IPS DF 19.7 (cell line): ENCODE results near the gene PRMT7.

ENCODE experiments used
- DNase-seq: peaks from one replicate; pipeline ENCODE4 v3.0.0-alpha.2; 2013; ENCODE audit warnings: low read depth, low spot score

Gene PRMT7

GRCh38 chr16:68374961-68375660 lies 64.3 kb downstream of the PRMT7 start:
- no peak for DNase-seq

GRCh38 chr16:68375801-68376536 lies 65.2 kb downstream of the PRMT7 start:
- DNase-seq: no peak

GRCh38 chr16:68376590-68376989 lies 65.8 kb downstream of the PRMT7 start:
- no peak for DNase-seq

- no peak for DNase-seq
Measured at GRCh38 chr16:68377221-68377620, 66.4 kb downstream of the PRMT7 start.

GRCh38 chr16:68377667-68378393 lies 67.0 kb downstream of the PRMT7 start:
- no peak for DNase-seq

GRCh38 chr16:68378436-68379415 lies 67.9 kb downstream of the PRMT7 start:
- no peak for DNase-seq

- DNase-seq: no peak
Measured at GRCh38 chr16:68379472-68380347, 68.9 kb downstream of the PRMT7 start.

- no peak for DNase-seq
Measured at GRCh38 chr16:68380348-68380670, 69.5 kb downstream of the PRMT7 start.

GRCh38 chr16:68380676-68381362 lies 70.0 kb downstream of the PRMT7 start:
- no peak for DNase-seq

- DNase-seq: no peak
Measured at GRCh38 chr16:68381363-68381724, 70.5 kb downstream of the PRMT7 start.

- no peak for DNase-seq
Measured at GRCh38 chr16:68382296-68382718, 71.5 kb downstream of the PRMT7 start.

GRCh38 chr16:68383858-68384257 lies 73.0 kb downstream of the PRMT7 start:
- DNase-seq: no peak

GRCh38 chr16:68384288-68385161 lies 73.7 kb downstream of the PRMT7 start:
- no peak for DNase-seq

- DNase-seq: no peak
Measured at GRCh38 chr16:68385371-68385770, 74.6 kb downstream of the PRMT7 start.

- no peak for DNase-seq
Measured at GRCh38 chr16:68386628-68387027, 75.8 kb downstream of the PRMT7 start.

GRCh38 chr16:68387301-68387700 lies 76.5 kb downstream of the PRMT7 start:
- no peak for DNase-seq

- no peak for DNase-seq
Measured at GRCh38 chr16:68388124-68388523, 77.3 kb downstream of the PRMT7 start.

- DNase-seq: no peak
Measured at GRCh38 chr16:68389006-68389405, 78.2 kb downstream of the PRMT7 start.
